Activated T-cell treated with anti-CD3 and anti-CD28 coated beads, Interleukin-2, amount 50 U/mL, for 48 hours (primary cell): ENCODE results near the gene CTXN1.
"Not testable (repeated sequence)": the region's sequence is repeated elsewhere in the genome, so short reads cannot be mapped to it uniquely, and the experiment has no call there.

Experiments used
- DNase-seq, 2 experiments: peaks; one replicate each; pipeline ENCODE4 v3.0.0-alpha.2; 2020

The CTXN1 gene

GRCh38 chr19:7926021-7926726 lies at the start of gene CTXN1:
Gene CTXN1, minus strand, starts transcription at chr19:7926135. Its CDS starts 597 bp downstream, at chr19:7925538.
- DNase-seq, result peak; percentile 83 to 87

DNA sequence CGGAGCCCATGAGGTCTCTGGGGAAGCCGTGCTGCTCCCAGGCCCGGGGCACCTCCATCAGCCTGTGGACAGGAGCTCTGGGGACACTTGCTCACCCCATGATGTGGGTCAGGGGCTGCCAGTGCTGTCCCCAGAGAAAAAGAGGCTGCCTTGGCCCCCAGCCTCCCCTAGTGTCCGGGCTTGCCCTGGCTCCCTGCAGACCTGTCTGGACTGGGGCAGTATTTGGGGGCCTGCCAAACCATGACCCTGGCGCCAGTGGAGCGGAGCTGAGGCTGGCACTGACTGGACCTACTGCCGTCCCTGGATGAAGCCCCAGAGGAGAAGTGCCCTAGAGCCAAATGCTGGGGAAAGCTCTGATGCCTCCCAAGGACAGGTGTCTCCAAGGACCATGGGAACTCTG lies 49.1 kb upstream of the CTXN1 start:
- no peak for DNase-seq

GRCh38 chr19:7973883-7974282 lies 47.9 kb upstream of the CTXN1 start:
- DNase-seq, result no peak

- no peak for DNase-seq
Observed at GRCh38 chr19:7971553-7972520, 45.9 kb upstream of the CTXN1 start.

DNA sequence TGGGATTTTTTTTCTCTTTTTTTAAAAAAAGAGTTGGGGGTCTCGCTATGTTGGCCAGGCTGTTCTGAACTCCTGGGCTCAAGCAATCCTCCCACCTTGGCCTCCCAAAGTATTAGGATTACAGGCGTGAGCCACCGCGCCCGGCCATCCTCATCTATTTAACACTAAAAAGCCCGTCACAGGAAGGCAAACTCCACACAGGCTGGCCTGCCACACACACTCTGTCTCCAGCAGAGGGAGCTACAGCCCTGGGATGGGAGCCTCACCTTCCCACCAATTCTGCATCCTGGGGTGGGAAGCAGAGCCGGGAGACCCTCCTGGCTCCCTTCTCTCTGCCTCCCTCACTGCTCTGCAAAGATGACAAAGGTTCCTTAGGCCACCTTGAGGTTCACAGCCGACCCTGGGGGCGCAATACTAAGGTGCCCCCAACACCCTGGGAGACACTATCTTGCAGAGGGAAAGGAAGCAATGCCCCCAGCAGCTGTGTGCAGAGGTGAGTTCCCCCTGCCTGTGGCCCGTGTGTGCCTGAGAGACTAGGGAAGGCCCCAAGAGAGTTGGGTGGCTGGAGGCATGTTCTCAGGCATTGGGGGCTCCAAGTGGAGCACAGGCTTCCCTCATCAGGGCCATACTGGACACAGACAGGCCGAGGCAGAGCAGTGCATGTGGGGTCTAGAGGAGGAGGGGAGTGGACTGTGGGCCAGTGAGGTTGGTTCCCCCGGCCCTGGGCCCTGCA lies 44.9 kb upstream of the CTXN1 start:
- DNase-seq, result peak; percentile 41 to 50

DNA sequence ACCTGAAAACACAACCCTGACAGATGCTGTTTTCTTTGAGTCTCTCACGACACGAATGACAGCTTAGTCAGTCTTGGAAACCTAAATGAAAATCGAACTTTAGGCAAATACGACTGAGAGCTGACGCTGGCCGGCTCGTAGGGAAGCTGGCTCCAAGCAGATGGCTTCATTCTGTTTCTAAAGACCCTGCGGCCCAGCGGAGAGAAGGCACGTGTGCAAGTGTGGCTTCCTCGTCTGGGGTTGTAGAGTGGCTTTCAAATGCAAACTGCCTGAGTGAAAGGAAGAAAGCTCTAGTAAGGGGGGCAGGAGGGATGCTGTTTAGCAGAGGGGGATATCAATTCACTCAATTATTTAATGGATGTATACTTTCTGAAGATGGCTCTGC lies 43.6 kb upstream of the CTXN1 start:
- no peak for DNase-seq

GRCh38 chr19:7968796-7969554 lies 43.0 kb upstream of the CTXN1 start:
- DNase-seq, result no peak

GRCh38 chr19:7968008-7968795 lies 42.3 kb upstream of the CTXN1 start:
- no peak for DNase-seq

- DNase-seq, result no peak
Observed at GRCh38 chr19:7965921-7966665, 40.2 kb upstream of the CTXN1 start.

GRCh38 chr19:7965259-7965841 lies 39.4 kb upstream of the CTXN1 start:
- no peak for DNase-seq

DNA sequence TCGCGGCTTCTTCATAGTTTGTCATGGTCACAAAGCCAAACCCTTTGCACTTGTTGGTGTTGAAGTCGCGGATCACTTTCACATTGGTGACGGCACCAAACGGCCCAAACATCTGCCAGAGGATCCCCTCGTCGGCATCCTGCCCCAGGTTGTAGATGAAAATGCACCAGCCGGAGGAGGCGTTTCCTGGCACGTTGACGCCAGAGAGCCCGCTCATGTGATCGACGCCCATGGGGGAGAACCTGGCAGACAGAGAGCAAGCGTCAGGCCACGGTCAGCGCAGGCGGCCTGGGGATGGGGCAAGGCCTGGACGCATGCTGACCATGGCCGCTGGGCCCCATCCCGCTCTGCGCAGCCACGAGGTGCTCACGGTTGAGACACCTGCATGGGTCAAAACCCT lies 37.6 kb upstream of the CTXN1 start:
- no peak for DNase-seq

DNA sequence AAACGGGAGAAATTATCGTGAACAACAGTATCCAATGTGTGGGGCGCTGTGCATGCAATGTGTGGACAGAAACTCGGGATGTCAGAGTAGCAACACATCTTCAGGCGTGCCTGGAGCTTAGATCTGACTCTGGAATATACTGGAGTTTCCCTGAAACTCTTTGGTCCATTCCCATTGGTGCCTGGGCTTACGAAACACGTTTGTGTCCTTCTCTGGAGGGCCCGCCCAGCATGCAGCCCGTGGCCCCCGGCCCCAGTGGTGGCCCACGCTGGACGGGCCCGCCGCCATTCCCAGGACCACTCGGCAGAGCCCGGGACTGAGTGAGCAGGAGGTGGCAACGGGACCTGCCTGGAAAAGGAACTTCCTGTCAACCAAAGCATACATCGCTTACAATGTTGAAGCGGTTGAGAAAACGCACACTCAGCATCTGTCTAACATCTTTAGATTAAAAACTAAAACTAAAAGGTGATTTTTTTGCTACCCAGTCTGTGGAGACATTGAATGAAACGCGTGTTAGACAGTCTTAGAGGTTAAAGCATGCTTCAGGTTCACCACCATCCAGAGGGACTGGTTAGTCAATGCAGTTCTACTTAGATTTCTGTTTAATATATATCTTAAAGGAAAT lies 36.8 kb upstream of the CTXN1 start:
- no peak for DNase-seq

- DNase-seq, result no peak
Observed at GRCh38 chr19:7961920-7962626, 36.1 kb upstream of the CTXN1 start.

- DNase-seq, result not testable (repeated sequence)
Observed at GRCh38 chr19:7961082-7961481, 35.1 kb upstream of the CTXN1 start.

DNA sequence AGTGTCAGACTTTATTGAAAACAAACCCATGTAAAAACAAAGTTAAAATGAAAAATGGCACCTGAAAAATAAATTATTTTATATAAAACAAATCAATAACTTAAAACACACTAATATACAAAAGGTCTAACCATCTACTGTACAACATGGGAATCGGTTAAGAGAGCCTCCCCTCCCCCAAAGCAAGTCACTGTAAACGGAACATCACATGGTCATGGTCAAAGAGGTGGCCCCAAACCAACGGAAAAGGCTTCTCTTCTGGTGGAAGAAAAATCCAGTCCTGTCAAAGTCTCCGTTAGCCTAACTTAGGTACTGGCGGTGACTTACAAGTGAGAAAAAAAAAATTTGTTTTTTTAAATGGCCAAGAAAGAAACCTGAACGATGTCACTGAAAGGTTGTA lies 33.3 kb upstream of the CTXN1 start:
- DNase-seq, result no peak

DNA sequence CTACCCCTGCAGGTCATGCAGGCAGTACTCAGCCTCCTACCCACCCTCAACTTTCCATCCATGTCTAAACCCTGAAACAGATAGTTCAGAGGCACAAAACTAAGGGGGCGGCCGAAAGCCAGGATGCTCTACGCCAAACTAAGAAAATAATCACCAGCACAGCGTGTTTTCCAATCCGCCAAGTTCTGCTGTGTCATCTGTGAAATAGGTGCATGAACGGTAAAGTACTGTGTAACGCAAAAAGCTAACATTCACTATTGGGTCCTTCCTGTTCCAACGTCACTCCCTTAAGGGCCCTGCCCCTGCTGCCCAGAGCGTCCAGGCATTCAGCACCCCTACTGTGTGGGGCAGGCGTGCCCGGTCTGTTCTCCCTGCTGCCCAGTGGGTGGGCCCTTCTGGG lies 29.8 kb upstream of the CTXN1 start:
- no peak for DNase-seq

DNA sequence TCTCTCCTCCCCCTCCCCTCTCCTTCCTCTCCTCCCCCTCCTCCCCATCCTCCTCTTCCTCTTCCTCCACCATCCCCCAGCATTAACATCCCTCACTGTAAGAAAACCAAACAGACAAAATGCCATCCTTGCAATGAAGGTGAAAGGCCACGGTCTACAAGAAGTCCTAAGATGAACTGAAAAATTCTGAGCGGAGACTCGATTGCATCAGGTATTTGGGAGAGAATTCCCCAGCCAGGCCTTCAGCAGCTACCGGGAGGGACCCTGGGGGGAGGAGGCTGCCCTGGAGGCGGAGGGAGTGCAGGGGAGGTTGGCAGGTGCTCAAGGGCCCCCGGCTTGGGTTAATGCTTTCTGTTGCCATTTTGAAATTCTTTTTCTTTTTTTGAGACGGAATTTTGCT lies 27.6 kb upstream of the CTXN1 start:
- no peak for DNase-seq

DNA sequence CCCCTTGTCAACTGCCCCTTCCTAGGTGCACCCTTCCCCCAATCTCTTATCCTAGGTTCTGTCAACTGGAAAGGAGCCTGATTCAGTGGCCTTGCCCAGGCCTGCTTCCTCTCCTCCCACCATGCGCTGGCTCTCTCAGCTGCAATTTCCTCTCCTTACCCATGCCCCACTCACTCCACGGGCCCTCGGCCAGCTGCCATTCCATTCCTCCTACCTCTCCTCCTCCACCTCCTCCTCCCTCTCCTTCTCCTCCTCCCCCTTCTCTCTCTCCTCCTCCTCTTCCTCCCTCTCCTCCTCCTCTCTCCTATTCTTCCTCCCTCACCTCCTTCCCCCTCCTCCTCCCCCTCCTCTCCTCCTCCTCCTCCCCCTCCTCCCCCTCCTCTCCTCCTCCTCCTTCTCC lies 27.1 kb upstream of the CTXN1 start:
- no peak for DNase-seq

- DNase-seq, result no peak
Observed at GRCh38 chr19:7947939-7948338, 22.0 kb upstream of the CTXN1 start.
